SK-N-SH (cell line): ENCODE measurements around the gene APOL6.

Experiments
- GABPA ChIP-seq: IDR thresholded peaks from 2 replicates; pipeline ENCODE4 v1.4.0; 2012; ENCODE audit warnings: low read depth, mild to moderate bottlenecking
- TCF12 ChIP-seq: IDR thresholded peaks from 2 replicates; pipeline ENCODE4 v1.4.0; 2012

DNA sequence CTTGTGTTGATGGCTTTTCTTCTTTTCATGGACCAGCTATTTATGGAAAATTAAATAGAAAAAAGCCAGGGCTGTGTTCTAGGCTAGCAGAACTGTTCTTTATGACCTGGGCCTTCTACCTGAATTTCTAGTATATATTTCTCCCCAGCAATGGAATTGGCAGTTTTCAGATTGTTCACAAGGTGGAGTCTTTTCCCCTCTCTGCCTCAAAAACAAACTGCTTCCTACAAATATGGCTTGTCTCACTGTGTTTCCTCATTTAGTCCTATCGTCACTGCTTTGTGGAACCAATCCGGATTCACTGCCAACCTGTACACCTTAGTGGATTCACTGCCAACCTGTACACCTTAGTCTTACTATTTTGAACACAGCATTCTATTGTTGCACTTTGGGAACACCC is 64.4 kb downstream of the APOL6 start:
- TF ChIP-seq GABPA: no peak
- no peak for TF ChIP-seq TCF12
